HEK293 (cell line): ENCODE results near the gene EML1.

Experiments used
- CTCF ChIA-PET: fragments of 350-600 bp; formaldehyde crosslinking; extraction: SDS; loops from one replicate; lab custom pipeline; 2021; ENCODE audit warnings: antibody characterized with exemption; lab: Yijun Ruan, JAX
- POLR2A ChIA-PET: fragments of 300-600 bp; formaldehyde crosslinking; extraction: SDS; loops from one replicate; lab custom pipeline; 2020; ENCODE audit warnings: antibody characterized with exemption, inconsistent platforms; lab: Yijun Ruan, JAX
- H3K27ac ChIP-seq: fragments of 200-500 bp; sonication (Bioruptor generic); 2 replicates; pipeline ENCODE4 v1.5.1; 2014; ENCODE audit warnings: low read depth, low read length, control low read depth, inconsistent platforms; ENCODE audit errors: extremely low read depth
- H3K36me3 ChIP-seq, 2 experiments: fragments of 200-500 bp in 1 of 2; sonication (Bioruptor generic) in 1 of 2; 1 replicate in 1 of 2; 2 replicates in 1 of 2; pipeline ENCODE4 v1.5.1; 2014 to 2017; ENCODE audit warnings: inconsistent platforms in 2 of 2, low read length in 2 of 2; ENCODE audit not compliant: control insufficient read depth in 2 of 2, insufficient read depth in 1 of 2
- H3K4me1 ChIP-seq: fragments of 200-500 bp; sonication (Bioruptor generic); 2 replicates; pipeline ENCODE4 v1.5.1; 2014; ENCODE audit warnings: mild to moderate bottlenecking, low read length, inconsistent platforms; ENCODE audit not compliant: control insufficient read depth, insufficient read depth
- H3K4me3 ChIP-seq: 2 replicates; pipeline ENCODE4 v1.5.1; 2011; ENCODE audit warnings: low read depth, mild to moderate bottlenecking, control low read depth, low read length, moderate library complexity
- H3K9me3 ChIP-seq: fragments of 200-500 bp; sonication (Bioruptor generic); 2 replicates; pipeline ENCODE4 v1.5.1; 2014; ENCODE audit warnings: low read depth, low read length, inconsistent platforms; ENCODE audit not compliant: control insufficient read depth, insufficient read depth
- EGR2 ChIP-seq: fragments of 450-650 bp; formaldehyde crosslinking; IDR thresholded peaks from 2 replicates; pipeline ENCODE4 v1.5.1; 2016; ENCODE audit warnings: low read depth, missing biosample characterization, missing genetic modification characterization
- KLF10 ChIP-seq: fragments of 450-650 bp; IDR thresholded peaks from 2 replicates; pipeline ENCODE4 v1.5.1; 2018; ENCODE audit warnings: missing biosample characterization, mild to moderate bottlenecking, missing genetic modification characterization
- MEIS1 ChIP-seq: sonication (generic); formaldehyde crosslinking; IDR thresholded peaks from 2 replicates; pipeline ENCODE4 v1.8.1; 2022; ENCODE audit warnings: missing genetic modification reagents, mild to moderate bottlenecking, borderline replicate concordance
- MYNN ChIP-seq: fragments of 450-650 bp; formaldehyde crosslinking; IDR thresholded peaks from 2 replicates; pipeline ENCODE4 v1.5.1; 2016; ENCODE audit warnings: missing biosample characterization, missing genetic modification characterization, borderline replicate concordance
- SCRT2 ChIP-seq: fragments of 450-650 bp; formaldehyde crosslinking; IDR thresholded peaks from 2 replicates; pipeline ENCODE4 v1.5.1; 2016; ENCODE audit warnings: missing biosample characterization, missing genetic modification characterization
- ZBTB1 ChIP-seq: fragments of 450-650 bp; formaldehyde crosslinking; IDR thresholded peaks from 2 replicates; pipeline ENCODE4 v1.5.1; 2016; ENCODE audit warnings: missing biosample characterization, missing genetic modification characterization
- ZBTB20 ChIP-seq: fragments of 450-650 bp; formaldehyde crosslinking; IDR thresholded peaks from 2 replicates; pipeline ENCODE4 v1.5.1; 2016; ENCODE audit warnings: missing biosample characterization, missing genetic modification characterization
- ZNF121 ChIP-seq: fragments of 450-650 bp; formaldehyde crosslinking; IDR thresholded peaks from 2 replicates; pipeline ENCODE4 v1.5.1; 2016; ENCODE audit warnings: missing biosample characterization, missing genetic modification characterization
- ZNF174 ChIP-seq: fragments of 450-650 bp; formaldehyde crosslinking; IDR thresholded peaks from 2 replicates; pipeline ENCODE4 v1.5.0; 2017; ENCODE audit warnings: missing biosample characterization, mild to moderate bottlenecking, missing genetic modification characterization
- ZNF175 ChIP-seq: fragments of 450-650 bp; formaldehyde crosslinking; IDR thresholded peaks from 2 replicates; pipeline ENCODE4 v1.5.1; 2016; ENCODE audit warnings: missing biosample characterization, missing genetic modification characterization
- ZNF2 ChIP-seq: fragments of 450-650 bp; formaldehyde crosslinking; IDR thresholded peaks from 2 replicates; pipeline ENCODE4 v1.5.1; 2016; ENCODE audit warnings: missing biosample characterization, missing genetic modification characterization
- ZNF221 ChIP-seq: fragments of 450-650 bp; formaldehyde crosslinking; IDR thresholded peaks from 2 replicates; pipeline ENCODE4 v1.5.1; 2017; ENCODE audit warnings: missing biosample characterization, missing genetic modification characterization, borderline replicate concordance
- ZNF248 ChIP-seq: fragments of 450-650 bp; formaldehyde crosslinking; IDR thresholded peaks from 2 replicates; pipeline ENCODE4 v1.5.1; 2017; ENCODE audit warnings: missing biosample characterization, missing genetic modification characterization
- ZNF610 ChIP-seq: fragments of 450-650 bp; formaldehyde crosslinking; IDR thresholded peaks from 2 replicates; pipeline ENCODE4 v1.5.1; 2016; ENCODE audit warnings: missing biosample characterization, missing genetic modification characterization, borderline replicate concordance
- ZNF623 ChIP-seq: fragments of 450-650 bp; formaldehyde crosslinking; IDR thresholded peaks from 2 replicates; pipeline ENCODE4 v1.5.1; 2016; ENCODE audit warnings: missing biosample characterization, missing genetic modification characterization
- ZNF707 ChIP-seq: fragments of 450-650 bp; formaldehyde crosslinking; IDR thresholded peaks from 2 replicates; pipeline ENCODE4 v1.5.1; 2016; ENCODE audit warnings: missing biosample characterization, missing genetic modification characterization
- ZNF747 ChIP-seq: fragments of 450-650 bp; formaldehyde crosslinking; IDR thresholded peaks from 2 replicates; pipeline ENCODE4 v1.5.1; 2016; ENCODE audit warnings: missing biosample characterization, missing genetic modification characterization
- ZNF768 ChIP-seq: fragments of 450-650 bp; formaldehyde crosslinking; IDR thresholded peaks from 2 replicates; pipeline ENCODE4 v1.5.1; 2018; ENCODE audit warnings: missing biosample characterization, mild to moderate bottlenecking, missing genetic modification characterization
- ZNF785 ChIP-seq: fragments of 450-650 bp; formaldehyde crosslinking; IDR thresholded peaks from 2 replicates; pipeline ENCODE4 v1.5.1; 2016; ENCODE audit warnings: missing biosample characterization, missing genetic modification characterization
- TF ChIP-seq, protein P1 (sequence below): fragments of 450-650 bp; formaldehyde crosslinking; IDR thresholded peaks from 2 replicates; pipeline ENCODE4 v1.5.1; 2016; ENCODE audit warnings: missing biosample characterization, missing genetic modification characterization
- TF ChIP-seq, protein P2 (sequence below): fragments of 450-650 bp; IDR thresholded peaks from 2 replicates; pipeline ENCODE4 v1.5.1; 2018; ENCODE audit warnings: missing biosample characterization, mild to moderate bottlenecking, missing genetic modification characterization
- TF ChIP-seq, protein P3 (sequence below): fragments of 450-650 bp; formaldehyde crosslinking; IDR thresholded peaks from 2 replicates; pipeline ENCODE4 v1.5.1; 2017; ENCODE audit warnings: missing biosample characterization, missing genetic modification characterization
- TF ChIP-seq, protein P4 (sequence below): IDR thresholded peaks from 2 replicates; pipeline ENCODE4 v1.6.1; 2011; ENCODE audit warnings: mild to moderate bottlenecking, low read depth, low read length, borderline replicate concordance
- TF ChIP-seq, protein P5 (sequence below): fragments of 450-650 bp; formaldehyde crosslinking; IDR thresholded peaks from 2 replicates; pipeline ENCODE4 v1.5.1; 2016; ENCODE audit warnings: missing biosample characterization, missing genetic modification characterization, borderline replicate concordance

EML1 gene

DNA sequence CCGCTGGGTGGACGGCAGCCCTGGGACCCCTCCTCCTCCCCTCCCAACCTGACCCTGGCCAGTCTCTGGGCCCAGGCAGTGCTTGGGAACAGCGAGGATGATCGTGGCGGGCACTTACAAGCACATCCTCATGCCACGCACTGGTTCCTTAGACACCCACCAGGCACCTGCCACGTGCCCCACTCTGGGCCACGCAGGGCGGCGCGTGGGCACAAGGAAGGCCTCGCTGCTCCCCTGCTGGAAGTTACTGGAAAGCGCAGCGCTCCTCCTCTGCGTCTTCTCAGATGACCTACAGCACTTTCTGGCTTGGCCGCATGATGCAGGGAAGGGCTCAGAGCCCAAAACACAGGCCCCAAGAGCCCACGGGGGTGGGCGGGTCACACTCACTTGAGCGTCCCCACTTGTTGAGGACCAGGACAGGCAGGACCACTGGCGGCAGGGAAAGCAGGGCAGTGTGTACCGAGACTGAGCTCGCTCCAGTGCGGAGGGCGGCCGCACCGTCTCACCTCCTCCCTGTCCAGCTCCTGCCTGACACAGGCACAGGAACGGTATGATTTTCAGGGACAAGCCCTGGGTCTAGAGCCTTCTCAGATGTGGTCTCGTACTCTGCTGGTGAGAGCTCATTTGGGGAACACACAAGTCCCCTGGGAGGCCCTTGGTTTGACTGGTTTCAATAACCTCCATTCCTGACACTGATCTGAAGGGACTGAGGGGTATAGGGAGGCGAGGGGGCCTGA, 143.7 kb downstream of the EML1 start:
- peaks cover 0 to 48% of the 10 kb centered on the region in 2 experiments; a peak in 1 of 3 replicates for H3K36me3 ChIP-seq
- TF ChIP-seq, protein P1, sequence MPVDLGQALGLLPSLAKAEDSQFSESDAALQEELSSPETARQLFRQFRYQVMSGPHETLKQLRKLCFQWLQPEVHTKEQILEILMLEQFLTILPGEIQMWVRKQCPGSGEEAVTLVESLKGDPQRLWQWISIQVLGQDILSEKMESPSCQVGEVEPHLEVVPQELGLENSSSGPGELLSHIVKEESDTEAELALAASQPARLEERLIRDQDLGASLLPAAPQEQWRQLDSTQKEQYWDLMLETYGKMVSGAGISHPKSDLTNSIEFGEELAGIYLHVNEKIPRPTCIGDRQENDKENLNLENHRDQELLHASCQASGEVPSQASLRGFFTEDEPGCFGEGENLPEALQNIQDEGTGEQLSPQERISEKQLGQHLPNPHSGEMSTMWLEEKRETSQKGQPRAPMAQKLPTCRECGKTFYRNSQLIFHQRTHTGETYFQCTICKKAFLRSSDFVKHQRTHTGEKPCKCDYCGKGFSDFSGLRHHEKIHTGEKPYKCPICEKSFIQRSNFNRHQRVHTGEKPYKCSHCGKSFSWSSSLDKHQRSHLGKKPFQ (tag by site-specific recombination): no peak
- TF ChIP-seq ZNF248 (tag by site-specific recombination) (no peak), SCRT2 (0 out of 2 replicates have a peak, but pooled peaks have one; percentile 10), MYNN (tag by site-specific recombination) (no peak), ZNF707 (tag by site-specific recombination) (no peak), ZNF785 (tag by site-specific recombination) (no peak), KLF10 (tag by site-specific recombination) (no peak), ZNF175 (tag by site-specific recombination) (no peak), ZNF610 (tag by site-specific recombination) (no peak), ZNF623 (tag by site-specific recombination) (no peak), MEIS1 (CRISPR knock-in tag) (no peak), EGR2 (0 out of 2 replicates have a peak, but pooled peaks have one; percentile 8), ZNF747 (tag by site-specific recombination) (no peak), ZNF768 (tag by site-specific recombination) (no peak), ZNF221 (no peak)
- TF ChIP-seq, protein P2, sequence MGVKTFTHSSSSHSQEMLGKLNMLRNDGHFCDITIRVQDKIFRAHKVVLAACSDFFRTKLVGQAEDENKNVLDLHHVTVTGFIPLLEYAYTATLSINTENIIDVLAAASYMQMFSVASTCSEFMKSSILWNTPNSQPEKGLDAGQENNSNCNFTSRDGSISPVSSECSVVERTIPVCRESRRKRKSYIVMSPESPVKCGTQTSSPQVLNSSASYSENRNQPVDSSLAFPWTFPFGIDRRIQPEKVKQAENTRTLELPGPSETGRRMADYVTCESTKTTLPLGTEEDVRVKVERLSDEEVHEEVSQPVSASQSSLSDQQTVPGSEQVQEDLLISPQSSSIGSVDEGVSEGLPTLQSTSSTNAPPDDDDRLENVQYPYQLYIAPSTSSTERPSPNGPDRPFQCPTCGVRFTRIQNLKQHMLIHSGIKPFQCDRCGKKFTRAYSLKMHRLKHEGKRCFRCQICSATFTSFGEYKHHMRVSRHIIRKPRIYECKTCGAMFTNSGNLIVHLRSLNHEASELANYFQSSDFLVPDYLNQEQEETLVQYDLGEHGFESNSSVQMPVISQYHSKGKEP (tag by site-specific recombination): no peak
- TF ChIP-seq, protein P3, sequence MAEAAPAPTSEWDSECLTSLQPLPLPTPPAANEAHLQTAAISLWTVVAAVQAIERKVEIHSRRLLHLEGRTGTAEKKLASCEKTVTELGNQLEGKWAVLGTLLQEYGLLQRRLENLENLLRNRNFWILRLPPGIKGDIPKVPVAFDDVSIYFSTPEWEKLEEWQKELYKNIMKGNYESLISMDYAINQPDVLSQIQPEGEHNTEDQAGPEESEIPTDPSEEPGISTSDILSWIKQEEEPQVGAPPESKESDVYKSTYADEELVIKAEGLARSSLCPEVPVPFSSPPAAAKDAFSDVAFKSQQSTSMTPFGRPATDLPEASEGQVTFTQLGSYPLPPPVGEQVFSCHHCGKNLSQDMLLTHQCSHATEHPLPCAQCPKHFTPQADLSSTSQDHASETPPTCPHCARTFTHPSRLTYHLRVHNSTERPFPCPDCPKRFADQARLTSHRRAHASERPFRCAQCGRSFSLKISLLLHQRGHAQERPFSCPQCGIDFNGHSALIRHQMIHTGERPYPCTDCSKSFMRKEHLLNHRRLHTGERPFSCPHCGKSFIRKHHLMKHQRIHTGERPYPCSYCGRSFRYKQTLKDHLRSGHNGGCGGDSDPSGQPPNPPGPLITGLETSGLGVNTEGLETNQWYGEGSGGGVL (tag by site-specific recombination): no peak
- no peaks in the 10 kb centered on the region for H3K4me1 ChIP-seq
- H3K27ac ChIP-seq: no peak overlapping the region
- ChIA-PET POLR2A (no interaction called here), CTCF (interaction anchor here (0.7 to 1.1 kb wide), 2 partner anchors 10 to 77 kb away, joined by 3 to 5 read pairs; no protein-coding TSS in a partner anchor)
- no peaks in the 10 kb centered on the region for H3K9me3 ChIP-seq
- H3K4me3 ChIP-seq: no peak overlapping the region

DNA sequence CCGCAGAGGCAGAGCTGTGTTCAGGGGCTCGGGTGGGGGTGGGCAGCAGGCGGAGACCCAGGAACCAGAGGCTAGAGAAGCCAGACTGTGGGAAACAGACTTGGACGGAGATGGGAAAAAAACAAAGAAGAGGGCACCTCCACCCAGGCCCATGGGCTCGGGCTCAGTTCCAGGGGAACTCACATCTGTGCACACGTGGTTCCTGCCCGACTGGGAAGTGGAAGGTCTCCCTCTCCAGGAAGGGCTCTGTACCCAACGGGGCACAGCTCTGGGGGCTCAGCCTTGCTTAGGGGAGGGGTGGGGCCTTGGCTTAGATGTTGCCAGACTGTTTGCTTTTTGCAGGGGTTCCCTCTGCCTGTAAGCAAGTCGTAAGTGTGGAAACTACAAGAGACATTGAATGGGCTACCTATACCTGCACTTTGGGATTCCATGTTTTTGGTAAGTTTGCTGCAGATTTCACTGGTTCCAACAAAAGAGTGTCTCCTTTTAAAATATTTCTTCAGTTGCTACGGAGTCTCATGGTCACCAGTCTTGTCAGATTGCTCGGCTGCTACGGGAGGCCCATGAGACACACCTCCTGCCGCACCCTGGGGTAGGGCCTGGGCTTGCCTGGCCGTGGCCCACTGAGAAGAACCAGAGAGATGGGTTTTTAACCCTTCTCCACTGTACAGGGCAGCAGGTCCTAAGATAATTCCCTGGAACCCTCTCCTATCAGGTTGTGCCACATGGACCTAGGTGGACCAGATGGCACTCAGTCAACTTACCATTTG, 144.4 kb downstream of the EML1 start:
- ChIA-PET POLR2A (no interaction called here), CTCF (interaction anchor here (0.7 to 1.1 kb wide), 2 partner anchors 9 to 76 kb away, joined by 3 to 5 read pairs; no protein-coding TSS in a partner anchor)
- Histone ChIP-seq H3K4me3 (no peak overlapping the region), H3K27ac (no peak overlapping the region), H3K4me1 (0 out of 2 replicates have a peak, but pooled peaks cover 2% of the 10 kb centered on the region), H3K36me3 (peaks cover 0 to 48% of the 10 kb centered on the region in 2 experiments; a peak in 1 of 3 replicates), H3K9me3 (no peaks in the 10 kb centered on the region)
- TF ChIP-seq ZNF2 (tag by site-specific recombination) (no peak), ZBTB1 (no peak), MYNN (tag by site-specific recombination) (no peak), ZNF121 (tag by site-specific recombination) (no peak), ZNF174 (tag by site-specific recombination) (no peak), ZNF768 (tag by site-specific recombination) (no peak), ZBTB20 (tag by site-specific recombination) (no peak)
- TF ChIP-seq, protein P4, sequence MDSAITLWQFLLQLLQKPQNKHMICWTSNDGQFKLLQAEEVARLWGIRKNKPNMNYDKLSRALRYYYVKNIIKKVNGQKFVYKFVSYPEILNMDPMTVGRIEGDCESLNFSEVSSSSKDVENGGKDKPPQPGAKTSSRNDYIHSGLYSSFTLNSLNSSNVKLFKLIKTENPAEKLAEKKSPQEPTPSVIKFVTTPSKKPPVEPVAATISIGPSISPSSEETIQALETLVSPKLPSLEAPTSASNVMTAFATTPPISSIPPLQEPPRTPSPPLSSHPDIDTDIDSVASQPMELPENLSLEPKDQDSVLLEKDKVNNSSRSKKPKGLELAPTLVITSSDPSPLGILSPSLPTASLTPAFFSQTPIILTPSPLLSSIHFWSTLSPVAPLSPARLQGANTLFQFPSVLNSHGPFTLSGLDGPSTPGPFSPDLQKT: no peak
- TF ChIP-seq, protein P5, sequence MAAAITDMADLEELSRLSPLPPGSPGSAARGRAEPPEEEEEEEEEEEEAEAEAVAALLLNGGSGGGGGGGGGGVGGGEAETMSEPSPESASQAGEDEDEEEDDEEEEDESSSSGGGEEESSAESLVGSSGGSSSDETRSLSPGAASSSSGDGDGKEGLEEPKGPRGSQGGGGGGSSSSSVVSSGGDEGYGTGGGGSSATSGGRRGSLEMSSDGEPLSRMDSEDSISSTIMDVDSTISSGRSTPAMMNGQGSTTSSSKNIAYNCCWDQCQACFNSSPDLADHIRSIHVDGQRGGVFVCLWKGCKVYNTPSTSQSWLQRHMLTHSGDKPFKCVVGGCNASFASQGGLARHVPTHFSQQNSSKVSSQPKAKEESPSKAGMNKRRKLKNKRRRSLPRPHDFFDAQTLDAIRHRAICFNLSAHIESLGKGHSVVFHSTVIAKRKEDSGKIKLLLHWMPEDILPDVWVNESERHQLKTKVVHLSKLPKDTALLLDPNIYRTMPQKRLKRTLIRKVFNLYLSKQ (tag by site-specific recombination): no peak
- TF ChIP-seq, protein P1 (tag by site-specific recombination): no peak
